MM.1S (cell line): ENCODE measurements around the gene VKORC1.

Experiments
- EZH2 ChIP-seq: fragments of 300-600 bp; sonication (generic); optimal IDR thresholded peaks from 2 replicates; pipeline ENCODE3; 2017; ENCODE audit warnings: low read depth, mild to moderate bottlenecking, antibody characterized with exemption, low read length, mixed read lengths
- TF ChIP-seq, protein P1 (sequence below): fragments of 300-600 bp; sonication (generic); IDR thresholded peaks from 2 replicates; pipeline ENCODE4 v1.5.1; 2016; ENCODE audit warnings: antibody characterized with exemption, low read length, mixed read lengths

DNA sequence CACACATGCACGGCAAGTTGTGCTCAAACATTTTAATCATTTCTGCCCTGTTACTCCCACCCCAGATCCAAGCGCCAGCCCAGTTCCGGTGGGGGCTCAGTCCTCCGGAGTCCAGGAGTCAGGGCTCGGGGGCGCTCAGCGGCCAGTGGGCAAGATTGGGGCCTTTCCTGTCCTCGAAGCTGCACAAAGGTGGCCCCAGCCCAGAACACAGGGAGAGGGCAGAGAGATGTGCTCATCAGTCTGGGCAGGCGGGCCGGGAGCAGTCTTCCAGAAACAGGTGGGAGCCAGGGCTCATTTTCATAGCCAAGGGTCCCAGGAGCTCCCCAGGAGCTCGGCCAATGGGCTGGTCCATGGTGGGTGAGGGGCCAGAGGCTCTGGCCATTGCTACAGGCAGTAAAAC, 36.8 kb upstream of the VKORC1 start:
- no peak for TF ChIP-seq EZH2
- TF ChIP-seq, protein P1, sequence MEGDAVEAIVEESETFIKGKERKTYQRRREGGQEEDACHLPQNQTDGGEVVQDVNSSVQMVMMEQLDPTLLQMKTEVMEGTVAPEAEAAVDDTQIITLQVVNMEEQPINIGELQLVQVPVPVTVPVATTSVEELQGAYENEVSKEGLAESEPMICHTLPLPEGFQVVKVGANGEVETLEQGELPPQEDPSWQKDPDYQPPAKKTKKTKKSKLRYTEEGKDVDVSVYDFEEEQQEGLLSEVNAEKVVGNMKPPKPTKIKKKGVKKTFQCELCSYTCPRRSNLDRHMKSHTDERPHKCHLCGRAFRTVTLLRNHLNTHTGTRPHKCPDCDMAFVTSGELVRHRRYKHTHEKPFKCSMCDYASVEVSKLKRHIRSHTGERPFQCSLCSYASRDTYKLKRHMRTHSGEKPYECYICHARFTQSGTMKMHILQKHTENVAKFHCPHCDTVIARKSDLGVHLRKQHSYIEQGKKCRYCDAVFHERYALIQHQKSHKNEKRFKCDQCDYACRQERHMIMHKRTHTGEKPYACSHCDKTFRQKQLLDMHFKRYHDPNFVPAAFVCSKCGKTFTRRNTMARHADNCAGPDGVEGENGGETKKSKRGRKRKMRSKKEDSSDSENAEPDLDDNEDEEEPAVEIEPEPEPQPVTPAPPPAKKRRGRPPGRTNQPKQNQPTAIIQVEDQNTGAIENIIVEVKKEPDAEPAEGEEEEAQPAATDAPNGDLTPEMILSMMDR: no peak
